HFFc6 (cell line): Measurements from ENCODE around the gene SLC16A4. TPM values are rescaled to one million over a fixed set of nuclear protein-coding genes. Genes with fewer than 3 reads are reported as not detected.

ENCODE experiments used
- DNase-seq: peaks from one replicate; pipeline ENCODE4 v3.0.0-alpha.2; 2018
- H3K27ac Mint-ChIP-seq: 2 replicates; pipeline ENCODE4 v1.8.0; 2020; ENCODE audit warnings: mild to moderate bottlenecking, mixed read lengths
- H3K27me3 Mint-ChIP-seq: 2 replicates; pipeline ENCODE4 v1.8.0; 2021; ENCODE audit warnings: mild to moderate bottlenecking, moderate library complexity, mixed read lengths; ENCODE audit not compliant: insufficient read depth
- H3K36me3 Mint-ChIP-seq: 2 replicates; pipeline ENCODE4 v1.8.0; 2021; ENCODE audit warnings: low read depth, mixed read lengths
- H3K4me1 Mint-ChIP-seq: 2 replicates; pipeline ENCODE4 v1.8.0; 2020; ENCODE audit warnings: low read depth, mixed read lengths
- H3K4me3 Mint-ChIP-seq: 2 replicates; pipeline ENCODE4 v1.8.0; 2020; ENCODE audit warnings: mild to moderate bottlenecking, moderate library complexity, mixed read lengths
- H3K9me3 Mint-ChIP-seq: 2 replicates; pipeline ENCODE4 v1.8.0; 2020; ENCODE audit warnings: mild to moderate bottlenecking, mixed read lengths
- CTCF ChIP-seq: fragments of 200-600 bp; sonication (generic); IDR thresholded peaks from 2 replicates; pipeline ENCODE4 v1.5.0; 2021; ENCODE audit warnings: antibody characterized with exemption, mild to moderate bottlenecking
- total RNA-seq, 6 experiments: library from RNA; stranded (reverse); fragmentation: NEBNext Ultra II Directional; extraction: Animal tissue kit (Norgen Biotek cat#: 25700); gene quantifications; 2 replicates in 1 of 6; 3 replicates in 5 of 6; pipeline ENCODE4 v1.2.3, GENCODE V29; 2021

SLC16A4 gene
- total RNA-seq, 6 experiments from 2014 or later, result 14.7 to 25.2 (median 21.5) TPM

DNA sequence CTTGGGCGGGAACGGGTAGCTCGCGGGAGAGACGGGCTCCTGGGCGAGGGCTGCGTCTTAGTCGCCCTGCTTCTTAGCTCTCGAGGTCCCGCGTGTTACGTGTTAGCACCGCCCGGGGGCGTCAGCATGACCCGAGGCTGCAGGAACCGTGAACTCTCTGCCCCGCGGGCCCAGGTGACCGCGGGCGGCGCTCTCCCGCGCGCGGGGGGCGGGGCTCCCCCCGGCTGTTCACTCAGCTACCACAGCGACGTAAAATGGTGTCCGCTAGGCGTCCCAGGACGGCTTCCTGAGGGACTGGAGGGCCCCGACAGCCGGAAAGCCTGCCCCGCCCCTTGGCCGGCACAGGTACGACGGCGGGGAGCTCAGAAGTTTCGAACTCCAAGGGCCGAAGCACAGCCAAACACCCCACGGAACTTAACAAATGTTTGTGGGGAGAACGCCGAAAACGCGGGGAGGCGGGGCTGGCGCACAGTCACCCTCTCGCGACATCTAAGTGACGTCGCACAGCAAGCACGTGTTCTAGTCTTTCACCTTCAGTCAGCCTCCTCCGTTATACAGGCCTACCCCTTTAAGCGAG is 52.4 kb downstream of the SLC16A4 start:
- DNase-seq, result no peak
- Mint-ChIP-seq H3K9me3 (no peaks in the 10 kb centered on the region), H3K36me3 (peaks cover 32% of the 10 kb centered on the region), H3K4me1 (peaks cover 57% of the 10 kb centered on the region), H3K27ac (no peak overlapping the region), H3K4me3 (no peak overlapping the region), H3K27me3 (peaks cover 2% of the 10 kb centered on the region)
- TF ChIP-seq CTCF, result peak; percentile 80

GRCh38 chr1:110337704-110338308 is 53.0 kb downstream of the SLC16A4 start:
- TF ChIP-seq CTCF, result no peak
- peaks cover 26% of the 10 kb centered on the region for H3K36me3 Mint-ChIP-seq
- H3K4me1 Mint-ChIP-seq, result peaks cover 51% of the 10 kb centered on the region
- H3K9me3 Mint-ChIP-seq, result no peaks in the 10 kb centered on the region
- peaks cover under 1% of the 10 kb centered on the region for H3K27me3 Mint-ChIP-seq
- DNase-seq, result no peak
- no peak overlapping the region for H3K27ac Mint-ChIP-seq
- no peak overlapping the region for H3K4me3 Mint-ChIP-seq

DNA sequence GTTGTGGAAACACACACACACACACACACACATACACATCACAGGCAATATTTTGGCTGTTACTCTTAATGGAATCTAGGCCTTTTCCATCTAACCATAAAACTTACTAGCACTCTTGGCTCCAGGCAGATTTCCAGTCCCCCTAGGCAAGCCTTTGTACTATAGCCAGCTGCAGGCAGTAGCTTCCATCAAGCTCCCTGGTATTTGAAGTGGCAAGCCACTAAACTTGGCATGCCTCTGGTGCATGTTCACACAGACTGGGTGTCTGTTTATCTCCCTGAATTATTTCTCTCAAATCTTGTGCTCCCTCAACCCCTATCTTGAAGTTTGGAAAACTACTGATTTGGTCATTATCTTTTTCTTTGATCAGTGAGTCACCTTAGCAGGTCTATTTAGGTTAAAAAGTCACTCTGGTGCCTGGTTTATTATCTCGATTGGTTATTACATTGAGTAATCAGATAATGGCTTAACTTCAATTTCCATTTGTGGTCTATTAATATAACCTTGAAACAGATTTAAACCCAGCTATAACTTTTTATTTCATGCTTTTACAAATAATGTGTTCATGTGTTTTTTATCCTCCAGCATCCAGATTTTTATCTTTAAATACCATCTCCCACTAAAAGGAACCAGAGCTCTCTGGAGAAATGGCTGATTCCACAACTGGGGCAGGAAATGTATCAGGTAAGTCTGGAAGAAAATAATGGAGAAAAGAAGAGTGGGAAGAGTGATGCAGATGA is 54.4 kb downstream of the SLC16A4 start:
- no peaks in the 10 kb centered on the region for H3K9me3 Mint-ChIP-seq
- no peaks in the 10 kb centered on the region for H3K27me3 Mint-ChIP-seq
- peaks cover 38% of the 10 kb centered on the region for H3K4me1 Mint-ChIP-seq
- peak overlapping the region; percentile 43 for H3K27ac Mint-ChIP-seq
- TF ChIP-seq CTCF, result no peak
- peak; percentile 86 for DNase-seq
- H3K36me3 Mint-ChIP-seq, result peaks cover 16% of the 10 kb centered on the region
- peak overlapping the region; percentile 22 for H3K4me3 Mint-ChIP-seq

- Mint-ChIP-seq H3K27me3 (peaks cover under 1% of the 10 kb centered on the region; the same call in 1 of the 2 replicates), H3K36me3 (peaks cover 4% of the 10 kb centered on the region), H3K9me3 (no peaks in the 10 kb centered on the region), H3K4me3 (no peak overlapping the region), H3K27ac (no peak overlapping the region), H3K4me1 (peaks cover 26% of the 10 kb centered on the region)
- no peak for TF ChIP-seq CTCF
- DNase-seq, result no peak
Observed at GRCh38 chr1:110335265-110335664, 55.6 kb downstream of the SLC16A4 start.

GRCh38 chr1:110328700-110329099 is 62.1 kb downstream of the SLC16A4 start:
- Mint-ChIP-seq H3K9me3 (no peaks in the 10 kb centered on the region), H3K36me3 (no peaks in the 10 kb centered on the region), H3K27ac (no peak overlapping the region), H3K4me1 (peaks cover 6% of the 10 kb centered on the region; the same call in 1 of the 2 replicates), H3K27me3 (peaks cover 4% of the 10 kb centered on the region), H3K4me3 (no peak overlapping the region)
- no peak for TF ChIP-seq CTCF
- no peak for DNase-seq
